ENCODE data around the gene ADAM17. TPM values are rescaled to one million over a fixed set of nuclear protein-coding genes. Genes with fewer than 3 reads are reported as not detected.

The ADAM17 gene
- total and polyA plus RNA-seq, 10 donors = 9.4 to 54.0 (median 32.5) TPM

DNA sequence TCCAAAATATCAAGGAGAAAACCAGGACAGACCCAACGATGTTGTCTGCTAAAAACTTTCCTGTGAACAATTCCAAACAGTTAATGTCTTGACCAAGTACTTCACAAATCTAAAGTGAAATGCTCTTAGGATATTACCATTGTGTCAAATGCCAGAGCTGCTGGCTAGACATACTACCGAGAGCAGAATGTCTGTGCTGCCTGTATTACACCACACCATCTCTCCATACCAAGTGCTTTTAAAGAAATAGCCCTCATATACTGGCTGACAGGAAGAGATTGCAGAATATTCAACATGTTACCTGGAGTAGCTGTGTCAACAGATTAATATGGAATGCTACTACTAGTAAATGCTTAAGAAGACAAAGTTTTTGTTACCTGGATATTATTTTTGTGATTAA is 62.7 kb downstream of the ADAM17 start:
- TF ChIP-seq, protein P1, sequence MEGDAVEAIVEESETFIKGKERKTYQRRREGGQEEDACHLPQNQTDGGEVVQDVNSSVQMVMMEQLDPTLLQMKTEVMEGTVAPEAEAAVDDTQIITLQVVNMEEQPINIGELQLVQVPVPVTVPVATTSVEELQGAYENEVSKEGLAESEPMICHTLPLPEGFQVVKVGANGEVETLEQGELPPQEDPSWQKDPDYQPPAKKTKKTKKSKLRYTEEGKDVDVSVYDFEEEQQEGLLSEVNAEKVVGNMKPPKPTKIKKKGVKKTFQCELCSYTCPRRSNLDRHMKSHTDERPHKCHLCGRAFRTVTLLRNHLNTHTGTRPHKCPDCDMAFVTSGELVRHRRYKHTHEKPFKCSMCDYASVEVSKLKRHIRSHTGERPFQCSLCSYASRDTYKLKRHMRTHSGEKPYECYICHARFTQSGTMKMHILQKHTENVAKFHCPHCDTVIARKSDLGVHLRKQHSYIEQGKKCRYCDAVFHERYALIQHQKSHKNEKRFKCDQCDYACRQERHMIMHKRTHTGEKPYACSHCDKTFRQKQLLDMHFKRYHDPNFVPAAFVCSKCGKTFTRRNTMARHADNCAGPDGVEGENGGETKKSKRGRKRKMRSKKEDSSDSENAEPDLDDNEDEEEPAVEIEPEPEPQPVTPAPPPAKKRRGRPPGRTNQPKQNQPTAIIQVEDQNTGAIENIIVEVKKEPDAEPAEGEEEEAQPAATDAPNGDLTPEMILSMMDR (IDR thresholded peaks at IDR 0.05 in 8 of 11, conservative IDR thresholded peaks at IDR 0.05 in 3 of 11) = no peak
- no peak for TF ChIP-seq POLR2AphosphoS5 (IDR thresholded peaks at IDR 0.05)
- H3K27me3 ChIP-seq (replicated peaks in 1 of 7) = no peaks in the 10 kb centered on the region
- H3K4me1 ChIP-seq = no peaks in the 10 kb centered on the region
- H3K9me3 ChIP-seq = no peaks in the 10 kb centered on the region
- 73 to 86% (median 79%) methylated on average over 2 of the region's 2 CpGs for WGBS, 5 donors
- H3K36me3 ChIP-seq = peaks cover 0 to 100% (median 95%) of the 10 kb centered on the region in 6 donors
- intact Hi-C loops (cut with DNase I; ENCODE audit: low total_unique reads) = no loop called here
- H3K4me3 ChIP-seq = no peak overlapping the region
- H3K27ac ChIP-seq = no peak overlapping the region
- DNase-seq = no peak

DNA sequence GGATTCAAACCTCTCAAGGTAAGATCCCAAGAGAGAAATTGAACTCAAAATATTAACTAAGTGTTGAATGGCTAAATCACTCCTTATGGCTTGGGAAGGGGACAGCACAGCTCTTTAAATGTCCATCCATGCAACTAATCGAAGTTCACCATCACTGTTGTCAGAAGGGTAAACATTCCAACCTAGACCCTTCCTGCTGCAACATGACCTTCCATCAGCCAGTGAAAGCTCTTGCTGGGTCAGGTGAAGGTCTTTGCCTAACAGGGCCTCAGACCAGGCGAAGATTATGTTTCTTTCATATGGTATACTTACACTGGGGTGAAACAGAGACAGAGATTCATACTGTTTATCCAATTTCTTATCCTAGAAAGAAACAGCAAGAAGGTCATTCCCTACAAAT is 64.8 kb downstream of the ADAM17 start:
- intact Hi-C loops (cut with DNase I; ENCODE audit: low total_unique reads) = no loop called here
- H3K27me3 ChIP-seq (replicated peaks in 1 of 7) = no peaks in the 10 kb centered on the region

DNA sequence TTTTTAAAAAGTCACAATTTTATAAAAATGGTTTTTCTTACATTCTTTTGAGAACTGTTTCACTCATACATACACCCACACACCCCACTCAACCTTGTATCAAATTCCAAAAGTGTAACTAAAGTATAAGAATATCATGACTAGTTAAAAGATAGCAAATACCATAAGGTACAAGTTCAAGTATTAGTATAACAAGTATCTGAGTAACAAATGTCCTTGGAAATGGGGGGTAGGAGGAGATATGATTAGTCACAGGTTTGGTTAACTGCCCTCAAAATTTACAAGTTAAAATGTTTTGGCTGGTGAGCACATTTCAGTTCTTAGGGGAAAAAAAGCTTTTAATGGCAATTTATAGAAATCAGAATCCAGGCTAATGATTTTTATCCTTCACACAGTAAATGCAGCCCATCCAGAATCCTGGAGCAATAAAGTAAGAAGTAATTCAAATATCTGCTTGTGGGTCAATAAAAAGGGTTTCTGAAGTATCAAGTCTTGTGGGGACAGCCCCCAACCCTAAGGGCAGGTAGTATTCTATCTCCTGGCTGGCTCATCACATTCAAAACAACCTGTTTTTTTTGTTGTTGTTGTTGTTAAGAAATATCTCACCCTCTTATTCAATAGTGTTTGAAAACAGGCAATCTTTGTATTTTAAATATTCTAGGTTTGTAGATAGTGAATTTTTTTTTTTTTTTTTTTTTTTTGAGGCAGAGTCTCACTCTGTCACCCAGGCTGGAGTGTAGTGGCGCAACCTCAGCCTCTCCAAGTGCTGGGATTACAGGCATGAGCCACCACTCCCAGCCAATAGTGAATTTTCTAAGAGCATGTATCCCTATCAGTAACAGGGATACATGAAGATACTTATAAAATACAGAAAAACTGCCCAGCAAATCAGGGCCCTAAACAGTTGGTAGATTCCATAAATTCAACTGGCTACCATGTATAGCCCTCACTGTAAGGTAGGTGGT is 66.8 kb downstream of the ADAM17 start:
- peak overlapping the region in 1 of 8 donors; percentile 14 for H3K27ac ChIP-seq
- peaks cover 0 to 100% (median 95%) of the 10 kb centered on the region in 6 donors for H3K36me3 ChIP-seq
- WGBS, 5 donors = 96 to 100% (median 100%) methylated on average over 1 of the region's 1 CpG
- DNase-seq = no peak
- H3K27me3 ChIP-seq (replicated peaks in 1 of 7) = no peaks in the 10 kb centered on the region
- intact Hi-C loops (cut with DNase I; ENCODE audit: low total_unique reads) = no loop called here
- H3K4me3 ChIP-seq = no peak overlapping the region
- no peaks in the 10 kb centered on the region for H3K9me3 ChIP-seq
- no peaks in the 10 kb centered on the region for H3K4me1 ChIP-seq
- TF ChIP-seq, protein P1 (IDR thresholded peaks at IDR 0.05 in 8 of 11, conservative IDR thresholded peaks at IDR 0.05 in 3 of 11) = no peak
- no peak for TF ChIP-seq POLR2AphosphoS5 (IDR thresholded peaks at IDR 0.05)
- TF ChIP-seq POLR2A (IDR thresholded peaks at IDR 0.05) = no peak

More for the DNA sequence above, 64.8 kb downstream of the ADAM17 start:
- Histone ChIP-seq H3K36me3 (peaks cover 0 to 100% (median 95%) of the 10 kb centered on the region in 6 donors), H3K4me3 (no peak overlapping the region), H3K4me1 (no peaks in the 10 kb centered on the region), H3K27ac (no peak overlapping the region), H3K9me3 (no peaks in the 10 kb centered on the region)
- 90 to 94% (median 94%) methylated on average over 2 of the region's 2 CpGs for WGBS, 5 donors
- no peak for DNase-seq
- TF ChIP-seq POLR2AphosphoS5 (IDR thresholded peaks at IDR 0.05) (no peak), POLR2A (IDR thresholded peaks at IDR 0.05) (no peak)
- TF ChIP-seq, protein P1 (IDR thresholded peaks at IDR 0.05 in 8 of 11, conservative IDR thresholded peaks at IDR 0.05 in 3 of 11) = no peak

DNA sequence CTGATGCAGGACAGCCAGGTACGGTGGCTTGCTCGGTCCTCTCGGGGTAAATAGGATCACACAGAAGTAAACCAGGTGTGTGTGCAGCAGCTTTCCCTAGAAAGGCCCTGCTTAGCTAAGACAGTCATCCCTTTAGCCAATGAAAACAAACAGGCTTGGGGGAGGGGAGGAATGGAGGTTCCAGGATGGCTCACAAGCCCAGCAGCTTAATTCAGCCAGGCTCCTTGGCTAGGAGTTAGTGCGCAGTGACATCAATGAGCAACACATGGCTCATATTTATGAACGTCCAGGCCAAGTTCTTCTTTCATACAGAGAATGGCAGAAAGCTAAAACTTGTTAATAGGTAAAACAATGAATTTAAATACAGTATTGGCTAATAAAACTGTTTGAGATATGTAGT is 71.1 kb downstream of the ADAM17 start:
- Histone ChIP-seq H3K9me3 (no peaks in the 10 kb centered on the region), H3K36me3 (peaks cover 0 to 100% (median 90%) of the 10 kb centered on the region in 6 donors), H3K27ac (no peak overlapping the region), H3K4me3 (no peak overlapping the region), H3K4me1 (peaks cover 0 to 8% (median 2%) of the 10 kb centered on the region in 6 donors), H3K27me3 (replicated peaks in 1 of 7) (no peaks in the 10 kb centered on the region)
- no peak for DNase-seq
- 86 to 94% (median 91%) methylated on average over 5 of the region's 5 CpGs for WGBS, 5 donors
- TF ChIP-seq POLR2AphosphoS5 (IDR thresholded peaks at IDR 0.05) (no peak), POLR2A (IDR thresholded peaks at IDR 0.05) (no peak)
- TF ChIP-seq, protein P1 (IDR thresholded peaks at IDR 0.05 in 8 of 11, conservative IDR thresholded peaks at IDR 0.05 in 3 of 11) = no peak
- intact Hi-C loops (cut with DNase I; ENCODE audit: low total_unique reads) = no loop called here

Data from spleen (tissue), 11 donors.